ENCODE results near the gene SPPL2A. TPM values are rescaled to one million over a fixed set of nuclear protein-coding genes. Genes with fewer than 3 reads are reported as not detected.
A peak's percentile ranks its signal among the peaks of the same experiment; 100 is the strongest.

The SPPL2A gene
- total RNA-seq, 2 experiments from 2014 or later, result 70.8 to 73.7 TPM

DNA sequence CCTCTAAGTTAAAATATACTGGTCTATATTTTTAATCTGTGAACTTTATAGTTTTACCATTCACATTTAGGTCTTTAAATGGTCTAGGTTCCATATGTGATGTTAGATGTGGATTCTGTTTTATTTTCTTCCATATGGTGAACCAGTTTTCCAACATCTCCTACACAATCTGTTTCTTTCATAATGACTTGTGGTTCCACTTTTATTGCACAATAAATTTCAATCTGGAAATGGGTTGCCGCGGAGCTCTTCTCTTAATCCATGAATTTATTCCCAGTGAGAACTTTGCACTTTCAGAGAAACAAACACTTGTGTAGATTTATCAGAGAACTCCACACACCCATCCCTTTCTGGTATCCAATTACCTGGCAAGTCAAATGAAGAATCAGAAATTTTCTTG, 20.9 kb upstream of the SPPL2A start:
- Mint-ChIP-seq H3K27me3 (no peaks in the 10 kb centered on the region), H3K4me1 (peaks cover 3% of the 10 kb centered on the region), H3K27ac (no peak overlapping the region), H3K36me3 (no peaks in the 10 kb centered on the region), H3K4me3 (no peak overlapping the region), H3K9me3 (no peaks in the 10 kb centered on the region)
- no peak for DNase-seq

DNA sequence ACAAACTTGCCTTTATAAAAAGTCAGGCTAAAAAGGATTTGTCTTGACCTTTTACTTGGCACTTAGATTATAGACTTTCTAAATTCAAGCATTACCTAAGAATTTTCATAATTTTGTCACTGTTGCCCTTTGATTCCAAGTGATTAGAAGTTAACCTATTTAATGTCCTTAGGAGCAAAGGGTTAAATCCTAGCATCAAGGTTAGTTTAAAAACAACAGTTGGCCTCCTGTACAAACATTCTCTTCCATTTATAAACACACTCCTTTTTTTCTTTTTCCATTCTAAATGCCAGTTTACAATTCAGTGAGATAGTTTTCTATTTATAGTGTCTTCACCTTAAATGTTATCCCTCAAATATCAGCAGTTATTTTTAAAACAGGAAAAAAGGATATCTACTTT, 18.4 kb upstream of the SPPL2A start:
- no peak for DNase-seq
- no peak overlapping the region for H3K27ac Mint-ChIP-seq
- H3K36me3 Mint-ChIP-seq, result no peaks in the 10 kb centered on the region
- no peaks in the 10 kb centered on the region for H3K9me3 Mint-ChIP-seq
- peaks cover 3% of the 10 kb centered on the region for H3K4me1 Mint-ChIP-seq
- H3K4me3 Mint-ChIP-seq, result no peak overlapping the region
- H3K27me3 Mint-ChIP-seq, result no peaks in the 10 kb centered on the region

DNA sequence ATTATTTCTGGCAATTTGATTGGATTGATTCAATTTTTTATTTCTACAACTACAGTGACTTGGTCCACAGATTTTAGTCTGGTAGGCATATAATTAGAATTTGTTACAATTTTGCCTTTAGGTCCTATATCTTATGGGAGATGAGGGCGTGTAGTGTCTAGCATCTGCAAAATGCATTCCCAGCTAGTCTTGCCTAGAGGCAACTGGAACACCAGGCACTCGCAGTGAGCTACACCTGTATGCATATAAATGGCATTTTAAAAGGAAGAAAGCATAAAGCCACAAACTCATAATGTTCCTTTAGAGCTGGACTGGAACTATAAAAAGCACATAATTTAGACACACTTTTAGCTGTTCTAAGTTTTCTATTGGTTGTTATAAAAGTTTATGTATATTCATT, 17.9 kb upstream of the SPPL2A start:
- Mint-ChIP-seq H3K4me3 (no peak overlapping the region), H3K4me1 (peaks cover 3% of the 10 kb centered on the region), H3K27me3 (no peaks in the 10 kb centered on the region), H3K9me3 (no peaks in the 10 kb centered on the region), H3K36me3 (no peaks in the 10 kb centered on the region), H3K27ac (no peak overlapping the region)
- no peak for DNase-seq

DNA sequence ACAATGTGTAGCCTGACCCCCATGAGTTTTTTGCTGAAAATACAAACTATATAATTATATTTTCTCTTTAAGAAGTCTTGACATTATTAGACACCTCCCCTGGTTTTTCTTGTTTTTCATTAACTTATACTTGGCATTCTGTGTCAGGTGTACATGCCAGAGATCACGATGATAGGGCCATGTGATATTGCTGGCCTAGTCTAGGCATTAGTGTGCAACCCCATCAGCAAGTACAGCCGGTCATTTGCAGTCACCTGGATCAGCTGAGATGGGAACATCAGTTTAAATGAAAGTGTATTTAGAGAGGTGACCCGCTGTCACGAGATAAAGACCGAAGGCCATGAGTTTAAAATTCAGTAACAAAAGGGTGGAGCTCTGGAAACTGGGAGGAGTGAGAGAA, 12.6 kb upstream of the SPPL2A start:
- no peaks in the 10 kb centered on the region for H3K36me3 Mint-ChIP-seq
- DNase-seq, result no peak
- H3K4me1 Mint-ChIP-seq, result peaks cover 6% of the 10 kb centered on the region
- no peaks in the 10 kb centered on the region for H3K27me3 Mint-ChIP-seq
- no peak overlapping the region for H3K4me3 Mint-ChIP-seq
- no peaks in the 10 kb centered on the region for H3K9me3 Mint-ChIP-seq
- H3K27ac Mint-ChIP-seq, result no peak overlapping the region

DNA sequence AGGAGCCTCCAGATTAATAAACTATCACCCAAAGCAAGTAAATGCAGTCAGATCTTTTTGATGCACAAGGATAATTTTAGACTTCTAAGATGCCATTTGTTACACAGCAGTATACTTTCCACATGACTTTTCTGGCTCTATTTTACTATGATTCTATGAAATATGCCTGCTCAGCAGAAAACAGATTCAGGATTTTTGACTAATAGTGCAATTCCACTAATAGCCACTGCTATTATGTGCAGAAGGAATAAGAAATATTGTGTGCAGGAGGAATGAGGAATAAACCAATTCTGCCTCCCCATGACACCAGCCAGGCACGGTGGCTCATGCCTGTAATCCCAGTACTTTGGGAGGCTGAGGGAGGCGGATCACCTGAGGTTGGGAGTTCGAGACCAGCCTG, 11.5 kb upstream of the SPPL2A start:
- no peaks in the 10 kb centered on the region for H3K36me3 Mint-ChIP-seq
- no peak overlapping the region for H3K27ac Mint-ChIP-seq
- H3K4me3 Mint-ChIP-seq, result no peak overlapping the region
- no peaks in the 10 kb centered on the region for H3K9me3 Mint-ChIP-seq
- DNase-seq, result no peak
- peaks cover 6% of the 10 kb centered on the region for H3K4me1 Mint-ChIP-seq
- H3K27me3 Mint-ChIP-seq, result no peaks in the 10 kb centered on the region

DNA sequence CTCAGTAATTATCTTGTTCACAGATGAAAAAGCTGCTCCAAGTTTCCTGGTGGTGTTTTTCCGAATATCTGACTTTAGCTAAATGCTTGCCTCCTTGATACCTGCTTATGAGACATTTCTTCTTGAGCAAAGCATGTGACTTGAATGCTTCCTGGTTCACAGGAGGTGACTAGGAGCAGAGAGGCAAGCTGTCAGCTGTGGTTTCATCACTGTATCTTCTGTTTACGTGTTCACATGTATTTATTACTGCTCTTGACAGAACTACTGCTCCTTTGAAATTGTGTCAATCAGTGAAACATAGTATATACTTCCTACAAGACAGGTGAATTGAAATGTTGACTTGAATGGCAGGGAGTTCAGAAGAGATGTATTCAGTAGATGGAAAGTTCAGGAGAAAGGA, 8.9 kb upstream of the SPPL2A start:
- no peak for DNase-seq
- Mint-ChIP-seq H3K4me1 (peaks cover 6% of the 10 kb centered on the region), H3K9me3 (no peaks in the 10 kb centered on the region), H3K27ac (no peak overlapping the region), H3K36me3 (no peaks in the 10 kb centered on the region), H3K27me3 (no peaks in the 10 kb centered on the region), H3K4me3 (no peak overlapping the region)

DNA sequence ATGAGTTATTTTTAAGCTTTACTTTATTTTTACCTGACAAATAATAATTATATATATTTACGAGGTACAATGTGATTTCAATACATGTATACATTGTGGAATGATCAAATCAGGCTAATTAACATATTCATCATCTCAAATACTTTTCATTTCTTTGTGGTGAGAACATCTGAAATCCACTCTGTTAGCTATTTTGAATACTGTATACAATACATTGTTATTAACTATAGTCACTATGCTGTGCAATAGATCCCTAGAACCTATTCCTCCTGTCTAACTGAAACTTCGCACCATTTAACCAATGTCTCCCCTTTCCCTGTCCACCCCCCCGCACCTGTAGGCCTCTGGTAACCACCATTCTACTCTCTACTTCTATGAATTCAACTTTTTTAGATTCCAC, 7.9 kb upstream of the SPPL2A start:
- Mint-ChIP-seq H3K4me1 (peaks cover 6% of the 10 kb centered on the region), H3K9me3 (no peaks in the 10 kb centered on the region), H3K27me3 (no peaks in the 10 kb centered on the region), H3K36me3 (no peaks in the 10 kb centered on the region), H3K27ac (no peak overlapping the region), H3K4me3 (no peak overlapping the region)
- no peak for DNase-seq

DNA sequence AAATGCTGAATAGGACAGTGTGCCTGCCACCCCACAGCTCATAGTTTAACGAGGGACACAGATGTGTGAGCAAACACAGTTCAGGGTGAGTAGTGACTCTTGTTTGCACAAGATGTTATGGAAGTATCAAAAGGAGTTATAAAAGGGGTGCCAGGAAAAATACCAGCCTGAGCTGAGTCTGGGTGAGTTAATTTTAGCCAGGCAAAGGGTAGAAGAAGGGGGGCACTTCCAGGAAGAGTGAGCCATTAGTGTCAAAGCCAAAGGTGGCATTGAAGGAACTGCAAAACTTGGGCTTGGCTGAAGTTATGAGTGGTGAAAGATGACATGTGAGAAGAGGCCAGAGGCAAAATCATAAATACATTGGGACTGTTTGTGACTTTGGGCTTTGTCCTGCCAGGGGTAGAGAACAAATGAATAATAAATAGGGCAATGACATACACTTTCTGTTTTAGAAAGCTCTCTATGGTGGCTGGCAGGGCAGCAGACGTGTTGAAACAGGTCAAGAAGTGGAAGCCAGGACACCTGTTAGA, 1.9 kb upstream of the SPPL2A start:
- Mint-ChIP-seq H3K36me3 (peaks cover 15% of the 10 kb centered on the region), H3K27me3 (no peaks in the 10 kb centered on the region), H3K4me3 (peak overlapping the region; percentile 6), H3K9me3 (peaks cover 9% of the 10 kb centered on the region), H3K27ac (peak overlapping the region; percentile 96), H3K4me1 (peaks cover 32% of the 10 kb centered on the region)
- no peak for DNase-seq

DNA sequence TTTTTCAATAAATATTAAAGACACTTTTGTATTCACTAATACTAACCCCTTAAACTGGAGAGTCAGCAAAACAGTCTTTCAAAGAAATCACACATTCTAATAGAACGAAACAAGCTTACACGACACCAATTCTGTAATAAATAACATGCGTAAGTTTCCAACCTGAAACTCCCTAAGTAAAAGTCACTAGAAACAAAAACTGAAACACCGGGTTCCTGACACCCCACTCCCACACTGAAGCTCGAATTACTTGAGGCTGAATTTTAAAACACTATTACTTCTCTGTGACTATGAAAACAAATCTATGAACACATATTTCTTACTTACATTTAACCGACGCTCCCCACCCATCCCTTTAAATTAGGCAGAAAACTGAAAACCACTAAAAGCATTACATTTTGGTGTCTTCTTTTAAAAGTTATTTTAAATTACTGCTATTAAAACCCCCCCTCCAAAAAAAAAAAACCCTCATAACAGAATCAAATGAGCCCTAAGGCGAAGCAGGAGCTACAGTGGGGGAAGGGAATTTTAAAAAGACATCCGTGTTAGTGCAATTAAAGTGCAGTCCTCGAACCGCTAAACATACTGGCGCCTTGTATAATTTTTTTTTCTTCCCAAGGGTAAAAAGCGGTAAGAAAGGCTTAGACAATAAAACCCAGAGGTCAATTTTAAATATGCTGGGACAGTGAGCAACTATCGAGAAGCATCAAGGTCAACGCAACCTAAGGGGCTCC, 878 bp downstream of the SPPL2A start:
- Mint-ChIP-seq H3K36me3 (peaks cover 35% of the 10 kb centered on the region), H3K27ac (peak overlapping the region; percentile 100), H3K9me3 (peaks cover 9% of the 10 kb centered on the region), H3K4me3 (peak overlapping the region; percentile 97), H3K27me3 (no peaks in the 10 kb centered on the region), H3K4me1 (peaks cover 54% of the 10 kb centered on the region)
- peak; percentile 25 for DNase-seq

DNA sequence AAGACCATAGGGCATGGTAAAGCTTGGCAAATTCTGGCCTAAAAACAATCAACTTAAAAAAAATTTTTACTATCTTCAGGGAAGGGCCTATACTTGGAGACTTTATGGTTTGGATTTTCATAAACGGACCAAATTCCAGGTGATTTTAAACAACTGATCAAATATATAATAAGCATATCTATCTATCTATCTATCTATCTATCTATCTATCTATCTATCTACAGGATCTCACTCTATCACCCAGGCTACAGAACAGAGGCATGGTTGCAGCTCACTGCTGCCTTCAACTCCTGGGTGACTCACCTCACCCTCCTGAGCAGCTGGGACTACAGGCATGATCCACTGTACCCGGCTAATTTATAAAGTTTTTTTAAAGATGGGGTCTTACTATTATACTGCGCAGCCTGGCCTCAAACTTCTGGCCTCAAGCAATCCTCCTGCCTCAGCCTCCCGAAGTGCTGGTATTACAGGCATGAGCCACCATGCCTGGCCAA, 6.7 kb downstream of the SPPL2A start:
- DNase-seq, result no peak
- peaks cover 4% of the 10 kb centered on the region for H3K9me3 Mint-ChIP-seq
- H3K4me3 Mint-ChIP-seq, result no peak overlapping the region
- H3K27ac Mint-ChIP-seq, result no peak overlapping the region
- H3K36me3 Mint-ChIP-seq, result peaks cover 37% of the 10 kb centered on the region
- H3K27me3 Mint-ChIP-seq, result no peaks in the 10 kb centered on the region
- H3K4me1 Mint-ChIP-seq, result peaks cover 43% of the 10 kb centered on the region

DNA sequence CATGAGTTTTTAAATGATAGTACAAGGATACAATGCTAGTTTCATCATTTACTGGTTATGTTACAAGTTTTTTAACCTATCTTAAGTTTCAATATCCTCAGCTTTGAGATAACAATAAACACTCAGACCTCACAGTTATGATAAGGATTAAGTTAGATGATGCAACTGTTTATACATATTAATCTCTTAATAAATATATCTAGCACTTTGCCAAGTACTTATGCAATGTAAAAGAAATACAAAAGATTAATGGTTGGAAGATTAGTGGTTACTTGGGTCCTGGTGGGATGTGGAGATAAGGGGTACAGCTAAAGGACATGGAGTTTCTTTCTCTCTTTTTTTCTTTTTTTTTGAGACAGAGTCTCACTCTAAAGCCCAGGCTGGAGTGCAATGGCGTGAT, 12.0 kb downstream of the SPPL2A start:
- Mint-ChIP-seq H3K4me3 (no peak overlapping the region), H3K27me3 (no peaks in the 10 kb centered on the region), H3K27ac (no peak overlapping the region), H3K4me1 (peaks cover 21% of the 10 kb centered on the region), H3K9me3 (no peaks in the 10 kb centered on the region), H3K36me3 (peaks cover 14% of the 10 kb centered on the region)
- no peak for DNase-seq

DNA sequence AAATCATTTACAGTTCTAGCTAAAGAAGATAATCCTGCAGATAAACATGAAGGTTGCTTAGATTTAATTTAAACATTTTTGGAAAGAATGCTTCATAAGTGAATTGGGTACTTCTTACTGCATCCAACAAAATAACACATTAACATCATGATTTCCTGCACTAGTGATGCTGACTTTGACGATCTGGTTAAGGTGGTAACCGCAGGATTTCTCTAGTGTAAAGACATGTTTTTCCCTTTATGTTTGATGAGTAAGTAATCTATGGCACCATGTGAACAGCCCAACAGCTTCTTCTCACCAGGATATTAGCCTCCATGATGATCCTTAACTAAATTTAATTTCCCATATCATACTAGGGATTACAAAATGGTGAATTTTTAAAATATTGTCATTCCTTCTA, 14.1 kb downstream of the SPPL2A start:
- H3K4me3 Mint-ChIP-seq, result no peak overlapping the region
- no peak overlapping the region for H3K27ac Mint-ChIP-seq
- no peaks in the 10 kb centered on the region for H3K27me3 Mint-ChIP-seq
- H3K9me3 Mint-ChIP-seq, result no peaks in the 10 kb centered on the region
- H3K4me1 Mint-ChIP-seq, result peaks cover 17% of the 10 kb centered on the region
- H3K36me3 Mint-ChIP-seq, result peaks cover 12% of the 10 kb centered on the region
- no peak for DNase-seq

DNA sequence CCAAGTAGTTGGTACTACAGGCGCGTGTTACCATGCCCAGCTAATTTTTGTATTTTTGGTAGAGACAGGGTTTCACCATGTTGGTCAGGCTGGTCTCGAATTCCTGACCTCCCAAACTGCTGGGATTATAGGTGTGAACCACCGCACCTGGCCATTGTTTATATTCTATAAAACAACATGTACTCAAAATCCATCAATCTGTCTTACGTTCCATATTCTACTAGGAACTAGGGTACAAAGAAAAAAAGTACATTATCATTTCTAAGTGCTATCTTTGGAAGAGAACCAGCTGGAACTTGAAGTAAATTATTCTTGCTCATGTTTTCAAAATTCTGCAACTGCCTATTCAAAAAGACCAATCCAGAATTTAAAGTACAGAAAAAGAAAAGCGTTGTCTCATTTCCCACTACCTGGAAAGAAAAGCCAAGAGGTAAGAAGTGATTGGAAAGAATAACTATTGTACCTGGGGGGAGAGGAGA, 15.2 kb downstream of the SPPL2A start:
- Mint-ChIP-seq H3K4me3 (no peak overlapping the region), H3K27ac (no peak overlapping the region), H3K27me3 (no peaks in the 10 kb centered on the region), H3K36me3 (peaks cover 10% of the 10 kb centered on the region), H3K9me3 (no peaks in the 10 kb centered on the region), H3K4me1 (peaks cover 16% of the 10 kb centered on the region)
- no peak for DNase-seq

DNA sequence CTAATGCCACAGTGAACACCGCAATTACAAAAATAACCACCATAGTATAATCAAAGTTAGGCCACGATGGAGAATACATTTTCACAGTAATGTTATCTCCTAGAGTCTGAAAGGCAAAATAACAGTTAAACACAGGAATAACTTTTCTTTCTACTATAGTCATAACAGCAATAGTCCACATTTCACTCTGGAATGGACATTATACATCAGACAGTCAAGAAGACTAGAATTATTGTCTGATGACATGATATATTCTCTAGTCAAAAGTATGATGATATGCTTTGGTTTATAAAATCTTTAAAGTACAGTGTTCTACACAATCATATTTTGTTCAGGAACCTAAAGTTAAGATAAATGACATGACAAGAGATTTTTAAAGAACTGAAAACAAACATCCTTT, 18.0 kb downstream of the SPPL2A start:
- Mint-ChIP-seq H3K27ac (no peak overlapping the region), H3K27me3 (no peaks in the 10 kb centered on the region), H3K4me3 (no peak overlapping the region), H3K9me3 (no peaks in the 10 kb centered on the region), H3K36me3 (peaks cover 8% of the 10 kb centered on the region), H3K4me1 (peaks cover 11% of the 10 kb centered on the region)
- no peak for DNase-seq

DNA sequence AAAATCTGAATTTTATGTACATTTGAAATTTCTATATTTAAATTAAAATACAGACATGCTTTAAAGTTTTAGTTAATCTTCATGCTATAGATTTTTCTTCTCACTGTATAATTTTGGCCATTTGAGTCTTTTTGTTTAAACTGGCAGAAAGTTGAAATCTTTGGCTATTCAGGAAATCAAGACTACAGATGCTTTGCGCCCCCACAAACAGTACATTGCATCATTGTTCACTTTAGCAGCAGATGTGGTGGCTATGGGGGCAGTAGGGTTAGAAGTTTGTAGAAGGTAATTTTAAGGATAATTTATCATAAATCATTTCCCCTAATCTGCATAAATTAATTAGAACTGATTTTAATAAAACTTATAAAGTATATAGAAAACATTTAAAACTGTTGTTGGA, 20.9 kb downstream of the SPPL2A start:
- no peak for DNase-seq
- Mint-ChIP-seq H3K27me3 (no peaks in the 10 kb centered on the region), H3K36me3 (peaks cover 8% of the 10 kb centered on the region), H3K9me3 (no peaks in the 10 kb centered on the region), H3K27ac (no peak overlapping the region), H3K4me1 (no peaks in the 10 kb centered on the region), H3K4me3 (no peak overlapping the region)

DNA sequence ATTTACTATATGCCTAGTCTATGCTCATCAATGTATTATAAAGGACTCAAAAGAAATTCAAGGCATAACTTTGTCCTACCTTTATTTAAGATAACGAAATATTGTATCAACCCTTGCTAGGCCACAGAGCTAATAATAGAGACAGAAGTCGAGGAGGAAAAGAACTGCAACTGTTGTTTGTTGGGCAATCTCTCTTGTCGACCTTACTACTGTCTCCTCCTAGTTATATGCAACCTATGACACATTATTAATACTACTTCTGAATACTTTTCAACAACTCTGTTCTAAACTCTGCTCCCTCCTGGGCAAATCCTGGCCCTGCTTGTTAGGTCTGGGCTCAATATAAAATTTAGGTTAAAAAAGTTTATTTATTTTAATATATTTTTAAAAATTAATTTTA, 24.6 kb downstream of the SPPL2A start:
- Mint-ChIP-seq H3K9me3 (no peaks in the 10 kb centered on the region), H3K27ac (no peak overlapping the region), H3K36me3 (peaks cover 9% of the 10 kb centered on the region), H3K27me3 (no peaks in the 10 kb centered on the region), H3K4me1 (no peaks in the 10 kb centered on the region), H3K4me3 (no peak overlapping the region)
- no peak for DNase-seq
